Activated CD4-positive, alpha-beta T cell treated with anti-CD3 and anti-CD28 coated beads, Interleukin-2, amount 50 U/mL, for 48 hours (primary cell): ENCODE data around the gene BDP1.
"Not testable (repeated sequence)": the region's sequence is repeated elsewhere in the genome, so short reads cannot be mapped to it uniquely, and the experiment has no call there.

Experiments
- DNase-seq, 2 experiments: peaks; one replicate each; pipeline ENCODE4 v3.0.0-alpha.2; 2020

The BDP1 gene

GRCh38 chr5:71569748-71570509 is 114.5 kb downstream of the BDP1 start:
- DNase-seq: no peak

- DNase-seq: not testable (repeated sequence)
These were observed 116.4 kb downstream of the BDP1 start for GRCh38 chr5:71571811-71572210.

- no peak for DNase-seq
These were observed 118.1 kb downstream of the BDP1 start for GRCh38 chr5:71573591-71573990.

- not testable (repeated sequence) for DNase-seq
These were observed 120.1 kb downstream of the BDP1 start for GRCh38 chr5:71575588-71575987.

- no peak for DNase-seq
These were observed 120.8 kb downstream of the BDP1 start for GRCh38 chr5:71576241-71576640.

- not testable (repeated sequence) for DNase-seq
These were observed 122.4 kb downstream of the BDP1 start for GRCh38 chr5:71577839-71578238.

- no peak for DNase-seq
These were observed 127.6 kb downstream of the BDP1 start for GRCh38 chr5:71582945-71583584.

GRCh38 chr5:71586052-71586940 is 130.8 kb downstream of the BDP1 start:
- no peak for DNase-seq

- peak; percentile 98 to 99 for DNase-seq
These were observed 131.7 kb downstream of the BDP1 start, which contains the start of gene MCCC2 for GRCh38 chr5:71586941-71587765. TSS of gene MCCC2 (plus strand) at chr5:71587340. CDS start at chr5:71587426, 86 bp downstream.

- DNase-seq: peak; percentile 17 to 20
These were observed 132.5 kb downstream of the BDP1 start for GRCh38 chr5:71587766-71588532.

- no peak for DNase-seq
These were observed 133.1 kb downstream of the BDP1 start for GRCh38 chr5:71588533-71588885.

GRCh38 chr5:71589903-71590302 is 134.5 kb downstream of the BDP1 start:
- DNase-seq: no peak

- DNase-seq: no peak
These were observed 135.6 kb downstream of the BDP1 start for GRCh38 chr5:71591100-71591499.

- no peak for DNase-seq
These were observed 140.7 kb downstream of the BDP1 start for GRCh38 chr5:71596169-71596568.

- DNase-seq: no peak
These were observed 141.6 kb downstream of the BDP1 start for GRCh38 chr5:71597001-71597400.

- DNase-seq: no peak
These were observed 145.3 kb downstream of the BDP1 start for GRCh38 chr5:71600783-71601182.

- DNase-seq: peak; percentile 67 to 72
These were observed 146.0 kb downstream of the BDP1 start for GRCh38 chr5:71601222-71602026.

- DNase-seq: not testable (repeated sequence)
These were observed 154.5 kb downstream of the BDP1 start for GRCh38 chr5:71609916-71610315.

GRCh38 chr5:71615809-71616208 is 160.4 kb downstream of the BDP1 start:
- DNase-seq: no peak
